ENCODE measurements around the gene JAK1.

DNA sequence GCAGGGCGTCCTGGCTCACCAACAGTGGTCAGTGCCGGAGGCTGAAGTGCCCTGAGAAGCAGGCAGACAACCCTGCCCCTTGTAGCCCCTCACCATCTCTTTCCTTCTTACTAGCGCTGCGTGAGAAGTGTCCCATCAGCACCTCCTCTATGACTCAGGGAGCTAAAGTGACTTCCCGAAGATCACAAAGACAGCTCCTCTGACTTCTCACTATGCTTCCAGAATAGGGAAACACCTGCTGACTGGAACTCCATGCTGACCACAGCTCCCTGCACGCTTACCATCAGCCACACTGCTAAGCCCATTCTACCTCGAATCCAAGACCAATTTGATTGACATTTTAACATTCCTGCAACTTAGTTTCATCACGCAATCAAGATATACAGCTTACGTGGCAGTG lies 92.8 kb downstream of the JAK1 start:
- TF ChIP-seq, protein P1, sequence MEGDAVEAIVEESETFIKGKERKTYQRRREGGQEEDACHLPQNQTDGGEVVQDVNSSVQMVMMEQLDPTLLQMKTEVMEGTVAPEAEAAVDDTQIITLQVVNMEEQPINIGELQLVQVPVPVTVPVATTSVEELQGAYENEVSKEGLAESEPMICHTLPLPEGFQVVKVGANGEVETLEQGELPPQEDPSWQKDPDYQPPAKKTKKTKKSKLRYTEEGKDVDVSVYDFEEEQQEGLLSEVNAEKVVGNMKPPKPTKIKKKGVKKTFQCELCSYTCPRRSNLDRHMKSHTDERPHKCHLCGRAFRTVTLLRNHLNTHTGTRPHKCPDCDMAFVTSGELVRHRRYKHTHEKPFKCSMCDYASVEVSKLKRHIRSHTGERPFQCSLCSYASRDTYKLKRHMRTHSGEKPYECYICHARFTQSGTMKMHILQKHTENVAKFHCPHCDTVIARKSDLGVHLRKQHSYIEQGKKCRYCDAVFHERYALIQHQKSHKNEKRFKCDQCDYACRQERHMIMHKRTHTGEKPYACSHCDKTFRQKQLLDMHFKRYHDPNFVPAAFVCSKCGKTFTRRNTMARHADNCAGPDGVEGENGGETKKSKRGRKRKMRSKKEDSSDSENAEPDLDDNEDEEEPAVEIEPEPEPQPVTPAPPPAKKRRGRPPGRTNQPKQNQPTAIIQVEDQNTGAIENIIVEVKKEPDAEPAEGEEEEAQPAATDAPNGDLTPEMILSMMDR (IDR thresholded peaks at IDR 0.05 in 8 of 11, conservative IDR thresholded peaks at IDR 0.05 in 3 of 11): no peak
- TF ChIP-seq POLR2A (IDR thresholded peaks at IDR 0.05): no peak
- TF ChIP-seq POLR2AphosphoS5 (IDR thresholded peaks at IDR 0.05): peak in 1 of 3 donors; percentile 18

Measured in spleen (tissue), 7 donors.